ENCODE measurements around the gene NAB2.

GRCh38 chr12:57085999-57086492, 2.9 kb upstream of the NAB2 start:
- TF ChIP-seq POLR2AphosphoS5 (IDR thresholded peaks at IDR 0.05; ENCODE audit: insufficient read depth in 1 of 2, low read depth in 1 of 2) (no peak), POLR2A (IDR thresholded peaks at IDR 0.05) (no peak), CTCF (IDR thresholded peaks at IDR 0.05) (no peak)

Measured in vagina (tissue), 2 donors.